B cell (primary cell): ENCODE results near the gene SNTG2.

Source experiments
- CTCF ChIP-seq: fragments of 200-600 bp; IDR thresholded peaks from one replicate; pipeline ENCODE4 v1.8.0; 2022; ENCODE audit warnings: antibody characterized with exemption, mild to moderate bottlenecking
- EZH2 ChIP-seq: IDR thresholded peaks from 2 replicates; pipeline ENCODE4 v1.6.1; 2012; ENCODE audit warnings: borderline replicate concordance, low read depth, mild to moderate bottlenecking, moderate library complexity, low read length; ENCODE audit not compliant: insufficient read depth, poor library complexity, severe bottlenecking

- TF ChIP-seq CTCF = no peak
- no peak for TF ChIP-seq EZH2
Observed at GRCh38 chr2:1406434-1406833, 455.8 kb downstream of the SNTG2 start.
